Fibroblast of pulmonary artery (primary cell): ENCODE measurements around the gene RHCG.
A peak's percentile ranks its signal among the peaks of the same experiment; 100 is the strongest.

Experiments
- DNase-seq: peaks from one replicate; pipeline ENCODE4 v3.0.0-alpha.2; 2010; ENCODE audit warnings: low read depth
- H3K4me3 ChIP-seq: replicated peaks from 2 replicates; pipeline ENCODE4 v1.5.1; 2011; ENCODE audit warnings: low read depth, mild to moderate bottlenecking, control low read depth, low read length, moderate library complexity
- CTCF ChIP-seq: IDR thresholded peaks from 2 replicates; pipeline ENCODE4 v1.5.1; 2011; ENCODE audit warnings: mild to moderate bottlenecking, control low read depth, low read length, inconsistent platforms; ENCODE audit errors: missing control alignments

The RHCG gene

DNA sequence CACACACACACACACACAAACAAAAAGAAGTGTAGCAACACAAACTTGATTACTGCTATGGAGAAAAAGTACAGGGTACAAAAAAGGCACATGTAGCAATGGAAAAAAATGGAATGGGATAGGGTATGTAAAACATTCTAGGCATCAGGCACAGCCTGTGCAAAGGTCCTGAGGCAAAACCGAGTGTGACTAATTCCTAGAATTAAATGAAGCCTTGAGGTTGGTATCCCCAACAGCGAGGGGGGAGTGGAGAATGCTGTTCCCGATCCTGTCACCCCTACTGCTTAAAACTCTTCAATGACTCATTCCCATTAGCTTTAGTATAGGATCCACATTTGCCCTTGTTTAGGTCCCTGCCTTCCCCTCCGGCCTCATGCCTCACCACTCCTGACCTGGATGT, 37.9 kb downstream of the RHCG start:
- no peak for TF ChIP-seq CTCF
- no peak overlapping the region for H3K4me3 ChIP-seq
- DNase-seq, result no peak

DNA sequence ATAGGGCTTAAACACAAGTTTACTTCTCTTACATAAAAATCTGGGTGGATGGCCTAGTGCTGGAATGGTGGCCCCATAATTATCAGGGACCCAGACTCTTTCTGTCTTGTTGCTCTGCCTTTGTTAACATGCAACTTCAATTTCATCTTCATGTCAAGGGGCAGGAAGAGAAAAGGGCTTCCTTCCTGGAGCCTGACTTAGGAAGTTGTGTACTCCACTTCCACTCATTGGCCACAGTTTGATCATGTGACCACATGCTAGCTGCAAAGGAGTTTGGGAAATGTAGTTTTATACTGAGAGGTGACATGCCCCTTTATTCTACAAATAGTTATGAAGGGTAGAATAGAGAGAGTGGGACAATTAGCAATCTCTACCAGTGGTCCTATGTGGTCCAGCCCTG, 39.3 kb downstream of the RHCG start:
- no peak for TF ChIP-seq CTCF
- H3K4me3 ChIP-seq, result no peak overlapping the region
- DNase-seq, result peak; percentile 27

GRCh38 chr15:89455535-89455934, 40.8 kb downstream of the RHCG start:
- no peak for DNase-seq
- no peak overlapping the region for H3K4me3 ChIP-seq
- no peak for TF ChIP-seq CTCF

DNA sequence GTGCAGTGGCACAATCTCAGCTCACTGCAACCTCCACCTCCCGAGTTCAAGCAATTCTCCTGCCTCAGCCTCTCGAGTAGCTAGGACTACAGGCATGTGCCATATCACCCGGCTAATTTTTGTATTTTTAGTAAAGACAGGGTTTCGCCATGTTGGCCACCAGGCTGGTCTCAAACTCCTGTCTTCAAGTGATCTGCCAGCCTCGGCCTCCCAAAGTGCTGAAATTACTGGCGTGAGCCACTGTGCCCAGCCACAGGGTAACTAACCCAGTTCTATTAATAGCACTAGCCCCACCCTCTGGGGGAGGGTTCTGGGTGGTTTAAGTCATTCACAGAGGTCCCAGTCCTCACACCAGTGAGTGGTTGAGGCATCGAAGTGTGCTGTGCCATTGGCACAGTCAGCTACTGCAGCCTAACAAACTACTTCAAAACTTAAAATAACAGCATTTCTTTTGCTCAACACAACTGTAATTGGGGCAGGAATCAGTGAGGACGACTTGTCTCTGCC, 44.0 kb downstream of the RHCG start:
- H3K4me3 ChIP-seq, result no peak overlapping the region
- DNase-seq, result no peak
- no peak for TF ChIP-seq CTCF

DNA sequence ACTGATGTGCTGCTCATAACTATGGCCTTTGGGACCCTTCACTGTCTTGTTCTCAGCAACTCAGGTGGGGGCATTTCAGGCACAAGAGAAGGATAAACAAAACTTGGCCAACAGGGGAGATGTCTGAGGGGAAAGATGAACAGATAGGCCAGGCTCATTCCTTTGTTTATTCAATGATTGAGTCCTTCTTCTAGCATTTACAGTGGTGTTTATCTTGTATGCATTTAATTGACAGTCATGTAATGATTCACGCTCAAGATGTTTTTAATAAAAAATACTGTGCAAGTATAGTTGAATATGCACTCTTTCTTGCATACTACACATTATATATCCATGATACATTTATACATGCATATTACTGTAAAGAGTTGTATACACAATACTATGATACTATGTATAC, 44.5 kb downstream of the RHCG start:
- H3K4me3 ChIP-seq, result no peak overlapping the region
- TF ChIP-seq CTCF, result no peak
- no peak for DNase-seq

GRCh38 chr15:89450076-89451006, 46.0 kb downstream of the RHCG start:
- no peak for DNase-seq
- no peak overlapping the region for H3K4me3 ChIP-seq
- no peak for TF ChIP-seq CTCF
